Superior temporal gyrus (tissue), 1 donor: ENCODE measurements around the gene NMNAT1.
A peak's percentile ranks its signal among the peaks of the same experiment; 100 is the strongest.
"Not testable (repeated sequence)": the region's sequence is repeated elsewhere in the genome, so short reads cannot be mapped to it uniquely, and the experiment has no call there.

Experiments used
- DNase-seq: peaks from one replicate; pipeline ENCODE4 v3.0.0-alpha.2; 2016; ENCODE audit errors: extremely low spot score

NMNAT1 gene

GRCh38 chr1:9920606-9921005, 22.7 kb upstream of the NMNAT1 start:
- no peak for DNase-seq

GRCh38 chr1:9922342-9922741, 20.9 kb upstream of the NMNAT1 start:
- no peak for DNase-seq

- DNase-seq: no peak
These were observed 16.0 kb upstream of the NMNAT1 start for GRCh38 chr1:9927259-9927658.

- peak; percentile 87 for DNase-seq
These were observed 13.6 kb upstream of the NMNAT1 start for GRCh38 chr1:9929431-9930385.

GRCh38 chr1:9942399-9942938, 806 bp upstream of the NMNAT1 start:
- peak; percentile 73 for DNase-seq

- no peak for DNase-seq
These were observed 3.0 kb downstream of the NMNAT1 start for GRCh38 chr1:9946315-9946714.

- DNase-seq: no peak
These were observed 14.5 kb downstream of the NMNAT1 start for GRCh38 chr1:9957726-9958125.

- DNase-seq: no peak
These were observed 16.7 kb downstream of the NMNAT1 start for GRCh38 chr1:9960011-9960410.

- DNase-seq: no peak
These were observed 17.7 kb downstream of the NMNAT1 start for GRCh38 chr1:9960706-9961562.

- DNase-seq: peak; percentile 74
These were observed 41.0 kb downstream of the NMNAT1 start for GRCh38 chr1:9984253-9984652.

- DNase-seq: peak; percentile 24
These were observed 41.7 kb downstream of the NMNAT1 start for GRCh38 chr1:9985001-9985400.

- no peak for DNase-seq
These were observed 46.5 kb downstream of the NMNAT1 start for GRCh38 chr1:9989773-9990172.

- DNase-seq: no peak
These were observed 47.7 kb downstream of the NMNAT1 start for GRCh38 chr1:9990944-9991343.

GRCh38 chr1:9992910-9993309, 49.6 kb downstream of the NMNAT1 start:
- no peak for DNase-seq

- DNase-seq: no peak
These were observed 50.3 kb downstream of the NMNAT1 start for GRCh38 chr1:9993561-9994075.

GRCh38 chr1:9996624-9997582, 53.6 kb downstream of the NMNAT1 start, which contains the start of gene RBP7:
RBP7 (plus strand) TSS chr1:9997228; CDS start chr1:9997259, 31 bp downstream.
- no peak for DNase-seq

GRCh38 chr1:10001016-10001665, 57.9 kb downstream of the NMNAT1 start:
- DNase-seq: peak; percentile 78

- not testable (repeated sequence) for DNase-seq
These were observed 62.0 kb downstream of the NMNAT1 start for GRCh38 chr1:10005248-10005647.

GRCh38 chr1:10007169-10007568, 63.9 kb downstream of the NMNAT1 start:
- no peak for DNase-seq

GRCh38 chr1:10014016-10014415, 70.7 kb downstream of the NMNAT1 start:
- DNase-seq: no peak
